ENCODE data around the gene SPIB. TPM values are rescaled to one million over a fixed set of nuclear protein-coding genes. Genes with fewer than 3 reads are reported as not detected.
"Not testable (repeated sequence)": the region's sequence is repeated elsewhere in the genome, so short reads cannot be mapped to it uniquely, and the experiment has no call there.

Gene SPIB
- polyA plus RNA-seq, 1 donor = 0.71 TPM

DNA sequence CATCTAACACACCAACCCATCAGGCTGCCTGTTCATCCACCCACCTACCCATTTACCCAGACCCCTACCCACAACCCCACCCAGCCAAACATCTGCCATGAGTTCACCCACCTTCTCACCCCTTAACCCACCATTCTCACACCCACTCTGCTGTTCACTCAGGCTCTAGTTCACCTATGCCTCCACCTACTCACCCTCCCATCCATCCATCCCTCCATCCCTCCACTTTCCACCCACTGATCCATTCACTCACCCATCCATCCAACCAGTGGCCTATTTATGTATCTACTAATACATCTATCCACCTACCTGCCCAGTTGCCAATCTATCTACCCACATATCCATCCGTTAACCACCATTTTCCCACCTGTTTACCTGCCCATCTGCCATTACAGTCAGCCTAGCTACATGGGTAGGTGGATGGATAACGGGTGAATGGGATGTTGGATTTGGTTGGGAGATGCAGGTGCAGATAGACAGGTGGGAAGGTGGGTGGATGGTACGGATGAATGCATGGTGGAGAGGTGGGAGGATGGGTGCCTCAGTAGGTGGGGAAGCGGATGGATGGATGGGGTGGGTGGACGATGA lies 19.2 kb downstream of the SPIB start:
- DNase-seq (ENCODE audit: low read depth) = no peak

DNA sequence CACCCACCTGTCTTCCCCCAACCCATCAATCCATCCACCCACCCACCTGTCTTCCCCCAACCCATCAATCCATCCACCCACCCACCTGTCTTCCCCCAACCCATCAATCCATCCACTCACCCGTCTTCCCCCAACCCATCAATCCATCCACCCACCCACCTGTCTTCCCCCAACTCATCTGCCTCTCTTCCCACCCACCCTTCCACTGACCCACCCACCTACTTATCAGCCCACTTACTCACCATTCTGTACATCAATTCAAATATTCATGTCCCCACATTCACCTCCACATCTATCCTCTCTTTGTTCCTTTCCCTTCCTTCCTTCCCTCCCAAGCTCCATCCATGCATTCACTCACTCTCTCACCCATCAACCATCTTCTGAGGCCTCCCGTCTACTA lies 20.4 kb downstream of the SPIB start:
- not testable (repeated sequence) for DNase-seq (ENCODE audit: low read depth)

DNA sequence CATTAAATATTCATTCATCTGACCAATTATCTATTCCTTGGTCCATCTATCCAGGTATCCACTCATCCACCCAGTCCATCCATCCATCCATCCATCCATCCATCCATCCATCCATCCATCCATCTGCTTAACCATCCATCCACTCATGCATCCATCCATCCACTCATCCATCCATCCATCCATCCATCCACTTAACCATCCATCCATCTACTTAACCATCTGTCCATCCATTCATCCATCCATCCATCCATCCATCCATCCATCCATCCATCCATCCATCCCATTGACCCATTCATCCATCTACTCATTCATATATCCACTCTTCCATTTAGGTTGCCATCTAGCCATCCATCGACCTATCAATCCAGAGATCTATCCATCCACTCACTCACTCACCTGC lies 25.3 kb downstream of the SPIB start:
- no peak for DNase-seq (ENCODE audit: low read depth)

- DNase-seq (ENCODE audit: low read depth) = no peak
These were observed 28.3 kb downstream of the SPIB start for GRCh38 chr19:50447053-50447452.

- DNase-seq (ENCODE audit: low read depth) = no peak
These were observed 29.0 kb downstream of the SPIB start for GRCh38 chr19:50447750-50448149.

DNA sequence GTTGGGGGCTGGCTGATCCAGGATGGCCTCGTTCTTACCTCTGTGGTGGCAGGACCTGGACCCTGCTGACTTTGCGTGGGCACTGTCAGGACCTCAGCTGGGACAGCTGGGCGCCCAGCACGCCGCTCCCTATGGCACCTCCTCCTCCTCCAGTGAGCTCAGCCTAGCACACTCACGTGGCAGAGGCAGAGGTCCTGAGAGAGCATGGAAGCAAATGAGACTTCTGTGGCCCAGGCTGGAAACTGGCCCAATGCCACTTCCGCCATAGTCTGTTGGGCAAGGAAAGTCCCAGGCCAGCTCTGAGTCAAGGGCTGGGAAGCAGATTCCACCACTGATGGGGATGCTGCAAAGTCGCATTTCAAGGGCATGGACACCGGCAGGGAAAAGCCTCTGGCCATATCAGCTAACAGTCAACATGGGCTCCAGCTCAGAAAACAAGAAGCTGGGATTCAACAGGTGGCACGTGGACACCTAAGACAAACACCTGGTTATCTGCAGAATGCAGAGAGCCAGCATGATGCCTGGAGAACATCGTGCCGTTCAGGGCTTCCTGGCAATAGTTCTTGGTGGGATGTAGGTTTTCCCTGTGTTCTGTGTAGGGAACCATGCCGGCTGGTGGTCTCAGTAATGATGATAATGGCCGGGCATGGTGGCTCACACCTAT lies 30.6 kb downstream of the SPIB start:
- DNase-seq (ENCODE audit: low read depth) = no peak

- no peak for DNase-seq (ENCODE audit: low read depth)
These were observed 31.9 kb downstream of the SPIB start for GRCh38 chr19:50450369-50451222.

- DNase-seq (ENCODE audit: low read depth) = no peak
These were observed 32.4 kb downstream of the SPIB start for GRCh38 chr19:50451223-50451534.

GRCh38 chr19:50453243-50453642 lies 34.5 kb downstream of the SPIB start:
- DNase-seq (ENCODE audit: low read depth) = no peak

GRCh38 chr19:50455992-50456391 lies 37.3 kb downstream of the SPIB start:
- no peak for DNase-seq (ENCODE audit: low read depth)

GRCh38 chr19:50457300-50457699 lies 38.6 kb downstream of the SPIB start:
- DNase-seq (ENCODE audit: low read depth) = no peak

DNA sequence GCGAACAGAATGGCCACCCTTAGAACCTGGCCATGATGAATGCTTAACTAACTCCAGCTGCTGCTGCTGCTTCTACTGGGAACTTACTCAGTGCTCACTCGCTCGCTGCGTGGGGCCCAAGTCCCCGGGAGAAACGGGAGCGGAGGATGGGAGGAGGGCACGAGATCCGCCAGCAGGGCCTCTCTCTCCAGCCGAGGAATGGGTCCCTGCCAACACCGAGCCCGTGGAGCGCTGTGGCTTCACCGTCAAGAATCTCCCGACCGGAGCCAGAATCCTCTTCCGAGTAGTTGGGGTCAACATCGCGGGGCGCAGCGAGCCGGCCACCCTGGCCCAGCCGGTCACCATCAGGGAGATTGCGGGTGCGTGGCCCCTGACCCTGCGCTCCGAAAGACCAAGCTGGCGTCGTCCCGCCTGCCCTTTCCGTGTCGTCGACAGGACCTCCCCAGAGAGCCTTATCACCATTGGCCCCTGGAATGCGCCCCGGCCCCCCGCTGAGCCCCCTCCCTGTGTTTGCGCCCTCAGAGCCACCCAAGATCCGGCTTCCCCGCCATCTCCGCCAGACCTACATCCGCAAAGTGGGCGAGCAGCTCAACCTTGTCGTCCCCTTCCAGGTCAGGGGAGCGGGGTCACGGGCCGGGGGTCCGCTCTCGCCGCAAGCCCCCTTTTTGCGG lies 39.8 kb downstream of the SPIB start:
- no peak for DNase-seq (ENCODE audit: low read depth)

- no peak for DNase-seq (ENCODE audit: low read depth)
These were observed 40.3 kb downstream of the SPIB start for GRCh38 chr19:50459067-50459456.

- DNase-seq (ENCODE audit: low read depth) = no peak
These were observed 40.9 kb downstream of the SPIB start for GRCh38 chr19:50459638-50460037.

DNA sequence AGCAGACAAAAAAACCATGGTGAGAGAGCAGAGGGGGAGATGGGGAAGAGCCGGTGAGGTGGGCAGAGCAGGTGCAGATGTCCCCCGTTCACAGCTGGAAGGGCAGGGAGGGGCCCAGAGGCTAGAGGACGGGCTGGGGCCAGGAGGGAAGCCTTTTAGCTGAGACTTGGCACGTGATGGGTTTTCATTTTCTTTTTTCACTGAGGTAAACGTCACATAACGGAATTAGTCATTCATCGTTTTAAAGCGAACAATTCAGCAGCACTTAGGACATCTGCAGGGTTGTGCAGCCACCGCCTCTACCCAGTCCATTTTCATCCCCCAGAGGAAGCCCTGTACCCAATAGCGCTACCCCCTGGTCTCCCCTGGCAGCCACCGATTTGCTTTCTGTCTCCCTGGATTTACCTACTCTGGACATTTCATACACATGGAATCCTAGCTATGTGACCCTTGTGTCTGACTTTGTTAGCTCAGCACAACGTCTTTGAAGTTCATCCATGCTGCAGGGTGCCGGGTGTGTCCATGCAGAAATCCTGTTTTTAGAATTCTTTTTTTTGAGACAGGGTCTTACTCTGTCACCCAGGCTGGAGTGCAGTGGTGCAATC lies 41.5 kb downstream of the SPIB start:
- DNase-seq (ENCODE audit: low read depth) = no peak

DNA sequence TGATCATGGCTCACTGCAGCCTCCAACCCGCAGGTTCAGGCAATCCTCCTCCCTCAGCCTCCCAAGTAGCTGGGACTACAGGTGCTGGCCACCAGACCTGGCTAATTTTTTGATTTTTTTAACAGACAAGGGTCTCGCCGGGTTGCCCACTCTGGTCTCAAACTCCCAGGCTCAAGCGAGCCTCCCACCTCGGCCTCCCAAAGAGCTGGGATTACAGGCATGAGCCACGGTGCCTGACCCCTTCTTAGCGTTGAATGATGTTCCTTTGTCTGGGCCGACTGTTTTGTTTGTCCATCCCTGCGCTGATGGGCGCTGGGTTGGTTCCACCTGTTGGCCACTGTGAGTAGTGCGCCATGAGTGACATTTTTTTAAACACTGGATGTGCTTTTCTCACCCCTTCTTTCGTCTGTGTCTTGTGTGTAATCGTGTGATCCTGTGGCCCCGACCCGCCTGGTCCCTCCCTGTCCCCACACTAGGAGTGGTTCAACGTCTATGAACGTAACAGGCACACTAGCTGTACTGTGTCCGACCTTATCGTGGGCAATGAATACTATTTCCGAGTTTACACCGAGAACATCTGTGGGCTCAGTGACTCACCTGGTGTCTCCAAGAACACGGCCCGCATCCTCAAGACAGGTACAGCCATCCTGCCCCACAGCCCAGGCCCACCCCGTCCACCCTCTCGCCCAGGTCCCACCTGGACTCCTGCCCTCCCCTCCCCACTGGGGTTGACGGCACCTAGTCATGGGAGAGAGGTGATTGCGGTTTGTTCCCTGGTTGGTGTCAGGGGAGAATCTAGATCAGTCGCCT lies 42.5 kb downstream of the SPIB start:
- DNase-seq (ENCODE audit: low read depth) = peak; percentile 41

DNA sequence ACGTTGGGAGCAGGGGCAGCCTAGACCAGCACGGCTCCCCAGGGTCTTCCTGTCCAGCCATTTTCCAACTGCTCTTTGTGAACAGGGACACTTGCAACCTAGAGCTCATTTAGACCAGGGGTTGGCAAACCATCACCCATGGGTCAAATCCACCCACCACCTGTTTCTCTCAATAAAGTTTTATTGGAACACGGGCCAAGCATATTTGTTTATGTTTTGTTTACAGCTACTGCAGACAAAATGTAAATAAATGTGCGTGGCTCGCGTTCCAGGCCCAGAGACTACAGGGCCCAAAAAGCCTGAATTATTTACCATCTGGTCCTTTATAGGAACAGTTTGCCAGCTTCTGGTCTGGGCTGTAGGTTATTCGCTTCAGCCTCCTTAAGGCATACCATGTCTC lies 44.2 kb downstream of the SPIB start:
- no peak for DNase-seq (ENCODE audit: low read depth)

DNA sequence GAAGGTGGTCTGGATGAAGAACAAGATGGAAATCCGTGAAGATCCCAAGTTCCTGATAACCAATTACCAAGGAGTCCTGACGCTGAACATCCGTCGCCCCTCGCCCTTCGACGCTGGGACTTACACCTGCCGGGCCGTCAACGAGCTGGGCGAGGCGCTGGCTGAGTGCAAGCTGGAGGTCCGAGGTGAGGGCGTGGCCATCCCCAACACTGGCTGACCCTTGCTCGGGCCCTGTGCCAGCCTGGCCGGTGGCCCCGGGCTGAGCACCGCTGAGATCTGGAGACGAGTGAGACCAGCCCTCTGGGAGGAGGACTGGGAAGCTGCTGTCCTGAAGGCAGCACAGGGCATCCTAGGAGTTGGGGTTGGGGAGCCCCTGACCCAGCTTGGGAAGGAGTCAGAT lies 45.6 kb downstream of the SPIB start:
- DNase-seq (ENCODE audit: low read depth) = no peak

GRCh38 chr19:50465000-50465399 lies 46.3 kb downstream of the SPIB start:
- DNase-seq (ENCODE audit: low read depth) = no peak

DNA sequence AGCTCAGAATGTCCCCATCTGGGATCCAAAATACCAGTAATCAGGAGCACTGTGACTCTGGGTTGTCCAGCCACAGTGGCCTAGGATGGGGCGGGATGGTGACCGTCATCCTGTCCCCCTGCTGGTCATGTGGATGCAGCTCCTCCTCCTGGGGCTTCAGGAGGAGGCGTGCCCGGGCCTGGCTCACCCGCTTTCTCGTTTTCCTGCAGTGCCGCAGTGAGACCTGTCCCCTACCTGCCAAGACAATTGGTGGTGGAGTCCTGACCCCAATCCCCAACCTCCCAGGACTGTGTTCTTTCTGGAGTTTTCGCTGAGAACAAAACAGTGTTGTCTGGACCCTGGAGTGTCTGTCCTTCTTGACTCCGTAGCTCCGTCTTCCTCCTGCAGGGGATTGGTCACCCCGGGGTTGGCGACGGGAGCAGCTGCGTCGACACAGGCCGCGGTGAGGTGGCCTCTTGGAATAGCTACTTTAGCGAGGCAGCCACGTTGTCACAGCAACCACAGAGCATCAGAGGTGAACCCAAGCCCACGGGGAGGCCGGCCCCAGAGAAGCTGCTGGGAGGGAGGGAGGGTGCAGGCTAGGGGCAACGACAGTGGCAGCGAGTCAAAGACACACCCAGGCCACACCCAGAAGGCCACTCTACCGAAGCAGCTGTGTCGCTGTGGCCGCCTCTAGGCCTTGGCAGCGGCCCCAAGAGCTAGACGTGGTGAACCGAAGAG lies 47.4 kb downstream of the SPIB start:
- DNase-seq (ENCODE audit: low read depth) = no peak

DNA sequence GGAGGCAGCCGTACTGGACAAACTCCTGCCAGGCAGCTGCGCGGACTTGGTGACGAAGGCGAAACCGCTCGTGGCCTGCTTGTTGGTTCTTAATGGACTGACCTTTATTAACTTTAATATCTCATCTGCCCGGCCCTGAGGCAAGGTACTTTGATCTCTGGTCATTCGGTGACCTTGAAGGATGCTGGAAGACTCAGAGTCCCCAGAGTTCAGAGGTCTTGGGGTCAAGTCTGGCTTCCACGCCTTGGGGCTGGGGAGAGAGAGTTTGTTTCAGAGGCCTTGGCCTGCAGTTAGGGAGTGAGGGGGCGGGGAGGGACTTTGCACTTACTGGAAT lies 47.9 kb downstream of the SPIB start:
- no peak for DNase-seq (ENCODE audit: low read depth)

Data from forelimb muscle (tissue), 1 donor.